Measurements from ENCODE around the gene EYA2.
"Not testable (repeated sequence)": the region's sequence is repeated elsewhere in the genome, so short reads cannot be mapped to it uniquely, and the experiment has no call there.

EYA2 gene

GRCh38 chr20:46959081-46959692 lies 64.5 kb downstream of the EYA2 start:
- DNase-seq, result no peak

GRCh38 chr20:46959821-46960220 lies 65.2 kb downstream of the EYA2 start:
- no peak for DNase-seq

GRCh38 chr20:46960536-46960935 lies 65.9 kb downstream of the EYA2 start:
- no peak for DNase-seq

GRCh38 chr20:46961968-46962367 lies 67.3 kb downstream of the EYA2 start:
- not testable (repeated sequence) for DNase-seq

GRCh38 chr20:46962452-46963195 lies 68.0 kb downstream of the EYA2 start:
- no peak for DNase-seq

GRCh38 chr20:46963196-46963529 lies 68.5 kb downstream of the EYA2 start:
- DNase-seq, result no peak

GRCh38 chr20:46963758-46964617 lies 69.3 kb downstream of the EYA2 start:
- no peak for DNase-seq

GRCh38 chr20:46964618-46965455 lies 70.2 kb downstream of the EYA2 start:
- DNase-seq, result no peak

GRCh38 chr20:46965477-46965876 lies 70.8 kb downstream of the EYA2 start:
- no peak for DNase-seq

GRCh38 chr20:46967646-46968045 lies 73.0 kb downstream of the EYA2 start:
- DNase-seq, result no peak

- DNase-seq, result peak; percentile 51 to 53
Measured at GRCh38 chr20:46970937-46971630, 76.4 kb downstream of the EYA2 start.

- DNase-seq, result no peak
Measured at GRCh38 chr20:46973766-46974165, 79.1 kb downstream of the EYA2 start.

- DNase-seq, result no peak
Measured at GRCh38 chr20:46974669-46975434, 80.2 kb downstream of the EYA2 start.

- no peak for DNase-seq
Measured at GRCh38 chr20:46975976-46976375, 81.3 kb downstream of the EYA2 start.

GRCh38 chr20:46977204-46977603 lies 82.6 kb downstream of the EYA2 start:
- no peak for DNase-seq

GRCh38 chr20:46977909-46978588 lies 83.4 kb downstream of the EYA2 start:
- no peak for DNase-seq

GRCh38 chr20:46978951-46979491 lies 84.4 kb downstream of the EYA2 start:
- DNase-seq, result peak in 1 of 2 experiments; percentile 48

- DNase-seq, result peak; percentile 88 to 91
Measured at GRCh38 chr20:46979603-46980241, 85.1 kb downstream of the EYA2 start.

- no peak for DNase-seq
Measured at GRCh38 chr20:46981184-46981583, 86.5 kb downstream of the EYA2 start.

- no peak for DNase-seq
Measured at GRCh38 chr20:46983466-46983865, 88.8 kb downstream of the EYA2 start.

Measured in NCI-H526 (cell line).